ENCODE data around the gene TBC1D20. TPM values are rescaled to one million over a fixed set of nuclear protein-coding genes. Genes with fewer than 3 reads are reported as not detected.

TBC1D20 gene
- total RNA-seq, 1 donor from 2014 or later, result 40.7 TPM

GRCh38 chr20:444117-444516, 18.2 kb downstream of the TBC1D20 start:
- no peak for DNase-seq (ENCODE audit: low read depth)
- no peak for TF ChIP-seq CTCF (IDR thresholded peaks at IDR 0.05; ENCODE audit: insufficient read depth, low read length, poor library complexity, severe bottlenecking)
- H3K4me3 ChIP-seq (ENCODE audit: low read depth, low read length), result no peak overlapping the region
- H3K36me3 ChIP-seq (ENCODE audit: control insufficient read depth, insufficient read depth, low read length), result peaks cover 5% of the 10 kb centered on the region
- no peaks in the 10 kb centered on the region for H3K27me3 ChIP-seq (ENCODE audit: control insufficient read depth, insufficient read depth, low read length)

- TF ChIP-seq CTCF (IDR thresholded peaks at IDR 0.05; ENCODE audit: insufficient read depth, low read length, poor library complexity, severe bottlenecking), result no peak
- DNase-seq (ENCODE audit: low read depth), result no peak
- Histone ChIP-seq H3K4me3 (ENCODE audit: low read depth, low read length) (no peak overlapping the region), H3K27me3 (ENCODE audit: control insufficient read depth, insufficient read depth, low read length) (no peaks in the 10 kb centered on the region), H3K36me3 (ENCODE audit: control insufficient read depth, insufficient read depth, low read length) (peaks cover 5% of the 10 kb centered on the region)
Observed at GRCh38 chr20:443223-443775, 19.0 kb downstream of the TBC1D20 start.

GRCh38 chr20:440636-441035, 21.7 kb downstream of the TBC1D20 start:
- no peaks in the 10 kb centered on the region for H3K27me3 ChIP-seq (ENCODE audit: control insufficient read depth, insufficient read depth, low read length)
- no peak overlapping the region for H3K4me3 ChIP-seq (ENCODE audit: low read depth, low read length)
- peaks cover 8% of the 10 kb centered on the region for H3K36me3 ChIP-seq (ENCODE audit: control insufficient read depth, insufficient read depth, low read length)
- TF ChIP-seq CTCF (IDR thresholded peaks at IDR 0.05; ENCODE audit: insufficient read depth, low read length, poor library complexity, severe bottlenecking), result no peak
- DNase-seq (ENCODE audit: low read depth), result no peak

GRCh38 chr20:440148-440547, 22.2 kb downstream of the TBC1D20 start:
- no peak for DNase-seq (ENCODE audit: low read depth)
- Histone ChIP-seq H3K36me3 (ENCODE audit: control insufficient read depth, insufficient read depth, low read length) (peaks cover 8% of the 10 kb centered on the region), H3K4me3 (ENCODE audit: low read depth, low read length) (no peak overlapping the region), H3K27me3 (ENCODE audit: control insufficient read depth, insufficient read depth, low read length) (no peaks in the 10 kb centered on the region)
- no peak for TF ChIP-seq CTCF (IDR thresholded peaks at IDR 0.05; ENCODE audit: insufficient read depth, low read length, poor library complexity, severe bottlenecking)

- DNase-seq (ENCODE audit: low read depth), result no peak
- H3K27me3 ChIP-seq (ENCODE audit: control insufficient read depth, insufficient read depth, low read length), result no peaks in the 10 kb centered on the region
- no peak for TF ChIP-seq CTCF (IDR thresholded peaks at IDR 0.05; ENCODE audit: insufficient read depth, low read length, poor library complexity, severe bottlenecking)
- peaks cover 6% of the 10 kb centered on the region for H3K36me3 ChIP-seq (ENCODE audit: control insufficient read depth, insufficient read depth, low read length)
- H3K4me3 ChIP-seq (ENCODE audit: low read depth, low read length), result no peak overlapping the region
Observed at GRCh38 chr20:438571-439469, 23.5 kb downstream of the TBC1D20 start.

Data from kidney epithelial cell (primary cell).